Esophagus squamous epithelium (tissue), 4 donors: ENCODE data around the gene TRAPPC1.
"Not testable (repeated sequence)": the region's sequence is repeated elsewhere in the genome, so short reads cannot be mapped to it uniquely, and the experiment has no call there.

Source experiments
- CTCF ChIP-seq, 6 experiments: fragments of 450-650 bp in 4 of 6; fragments of 200-600 bp in 2 of 6; sonication (generic) in 2 of 6; IDR thresholded peaks; one replicate each; pipeline ENCODE4 v1.5.1; 2016 to 2019; ENCODE audit warnings: antibody characterized with exemption in 6 of 6, mild to moderate bottlenecking in 4 of 6, moderate library complexity in 4 of 6
- POLR2A ChIP-seq, 4 donors: fragments of 450-650 bp; IDR thresholded peaks; one replicate each; pipeline ENCODE4 v1.6.1; 2017; ENCODE audit warnings: antibody characterized with exemption in 4 of 4, mild to moderate bottlenecking in 4 of 4, moderate library complexity in 3 of 4

DNA sequence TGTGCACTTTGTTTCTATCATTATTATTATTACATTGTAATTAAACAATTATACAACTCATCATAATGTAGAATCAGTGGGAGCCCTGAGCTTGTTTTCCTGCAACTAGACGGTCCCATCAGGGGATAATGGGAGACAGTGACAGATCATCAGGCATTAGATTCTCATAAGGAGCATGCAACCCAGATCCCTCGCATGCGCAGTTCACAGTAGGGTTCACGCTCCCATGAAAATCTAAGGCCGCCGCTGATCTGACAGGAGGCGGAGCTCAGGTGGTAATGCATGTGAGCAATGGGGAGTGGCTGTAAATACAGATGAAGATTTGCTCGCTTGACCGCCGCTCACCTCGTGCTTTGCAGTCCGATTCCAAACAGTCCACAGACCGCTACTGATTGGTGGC, 21.5 kb upstream of the TRAPPC1 start:
- TF ChIP-seq POLR2A, CTCF (IDR thresholded peaks at IDR 0.05): not testable (repeated sequence)
